Osteocyte (in vitro differentiated cells): ENCODE data around the gene MX2. TPM values are rescaled to one million over a fixed set of nuclear protein-coding genes. Genes with fewer than 3 reads are reported as not detected.

Source experiments
- DNase-seq: peaks from one replicate; pipeline ENCODE4 v3.0.0; 2021; ENCODE audit warnings: mixed read lengths; ENCODE audit not compliant: unreplicated experiment; ENCODE audit errors: extremely low spot score
- H3K27ac Mint-ChIP-seq: one replicate; pipeline ENCODE4 v1.8.0; 2021; ENCODE audit warnings: mild to moderate bottlenecking, mixed read lengths; ENCODE audit not compliant: unreplicated experiment
- H3K27me3 Mint-ChIP-seq: one replicate; pipeline ENCODE4 v1.8.0; 2021; ENCODE audit warnings: mixed read lengths; ENCODE audit not compliant: unreplicated experiment
- H3K36me3 Mint-ChIP-seq: one replicate; pipeline ENCODE4 v1.8.0; 2021; ENCODE audit warnings: mixed read lengths; ENCODE audit not compliant: unreplicated experiment
- H3K4me1 Mint-ChIP-seq: one replicate; pipeline ENCODE4 v1.8.0; 2021; ENCODE audit warnings: mixed read lengths; ENCODE audit not compliant: unreplicated experiment
- H3K4me3 Mint-ChIP-seq: one replicate; pipeline ENCODE4 v1.8.0; 2021; ENCODE audit warnings: mild to moderate bottlenecking, moderate library complexity, mixed read lengths; ENCODE audit not compliant: unreplicated experiment
- H3K9me3 Mint-ChIP-seq: one replicate; pipeline ENCODE4 v1.8.0; 2021; ENCODE audit warnings: mixed read lengths; ENCODE audit not compliant: unreplicated experiment
- CTCF ChIP-seq: fragments of 200-600 bp; sonication (generic); IDR thresholded peaks from 2 replicates; pipeline ENCODE4 v1.5.0; 2021; ENCODE audit warnings: antibody characterized with exemption, mild to moderate bottlenecking, moderate library complexity
- total RNA-seq: library from RNA; stranded (reverse); gene quantifications from 2 replicates; pipeline ENCODE4 v1.2.1, GENCODE V29; 2021

Gene MX2
- total RNA-seq, 1 donor from 2014 or later = not detected

- Mint-ChIP-seq H3K4me3 (no peak overlapping the region), H3K9me3 (no peaks in the 10 kb centered on the region), H3K27me3 (peaks cover 24% of the 10 kb centered on the region), H3K4me1 (no peaks in the 10 kb centered on the region), H3K27ac (no peak overlapping the region), H3K36me3 (no peaks in the 10 kb centered on the region)
- DNase-seq = no peak
- no peak for TF ChIP-seq CTCF
These were observed 34.1 kb upstream of the MX2 start for GRCh38 chr21:41327753-41328152.

- Mint-ChIP-seq H3K4me1 (no peaks in the 10 kb centered on the region), H3K27ac (no peak overlapping the region), H3K4me3 (no peak overlapping the region), H3K9me3 (peaks cover 7% of the 10 kb centered on the region), H3K36me3 (no peaks in the 10 kb centered on the region), H3K27me3 (peaks cover 21% of the 10 kb centered on the region)
- TF ChIP-seq CTCF = no peak
- DNase-seq = no peak
These were observed 32.9 kb upstream of the MX2 start for GRCh38 chr21:41328660-41329607.

GRCh38 chr21:41333752-41334151 lies 28.1 kb upstream of the MX2 start:
- Mint-ChIP-seq H3K27me3 (peaks cover 19% of the 10 kb centered on the region), H3K36me3 (no peaks in the 10 kb centered on the region), H3K4me1 (no peaks in the 10 kb centered on the region), H3K9me3 (peaks cover 8% of the 10 kb centered on the region), H3K27ac (no peak overlapping the region), H3K4me3 (no peak overlapping the region)
- no peak for DNase-seq
- TF ChIP-seq CTCF = no peak

- no peak for DNase-seq
- Mint-ChIP-seq H3K36me3 (peaks cover 3% of the 10 kb centered on the region), H3K4me1 (no peaks in the 10 kb centered on the region), H3K9me3 (peaks cover 15% of the 10 kb centered on the region), H3K4me3 (no peak overlapping the region), H3K27me3 (peaks cover 18% of the 10 kb centered on the region), H3K27ac (no peak overlapping the region)
- TF ChIP-seq CTCF = no peak
These were observed 24.3 kb upstream of the MX2 start for GRCh38 chr21:41337515-41337914.

- H3K9me3 Mint-ChIP-seq = peaks cover 13% of the 10 kb centered on the region
- H3K36me3 Mint-ChIP-seq = peaks cover 3% of the 10 kb centered on the region
- no peaks in the 10 kb centered on the region for H3K4me1 Mint-ChIP-seq
- TF ChIP-seq CTCF = no peak
- peaks cover 18% of the 10 kb centered on the region for H3K27me3 Mint-ChIP-seq
- no peak overlapping the region for H3K27ac Mint-ChIP-seq
- H3K4me3 Mint-ChIP-seq = no peak overlapping the region
- no peak for DNase-seq
These were observed 23.4 kb upstream of the MX2 start for GRCh38 chr21:41338455-41338854.
